K562 (cell line): ENCODE results near the gene YBEY. TPM values are rescaled to one million over a fixed set of nuclear protein-coding genes. Genes with fewer than 3 reads are reported as not detected.

Experiments used
- BCLAF1 ChIP-seq, 2 experiments: fragments of 450-650 bp in 1 of 2; IDR thresholded peaks; 2 replicates each; pipeline ENCODE4 v1.6.1; 2011 to 2017; ENCODE audit warnings: low read depth in 2 of 2, antibody characterized with exemption in 1 of 2, borderline replicate concordance in 1 of 2, low read length in 1 of 2, mild to moderate bottlenecking in 1 of 2, mixed read lengths in 1 of 2; ENCODE audit not compliant: control insufficient read depth in 1 of 2
- BMI1 ChIP-seq: fragments of 150-350 bp; IDR thresholded peaks from 2 replicates; pipeline ENCODE4 v1.6.1; 2014; ENCODE audit warnings: low read length
- CHD2 ChIP-seq: IDR thresholded peaks from 2 replicates; pipeline ENCODE4 v1.6.1; 2011; ENCODE audit warnings: low read depth, low read length
- ELF2 ChIP-seq: fragments of 250-450 bp; sonication (Bioruptor Pico); IDR thresholded peaks from 2 replicates; pipeline ENCODE4 v1.5.0; 2021; ENCODE audit warnings: mild to moderate bottlenecking
- ERF ChIP-seq: fragments of 450-650 bp; formaldehyde crosslinking; IDR thresholded peaks from 2 replicates; pipeline ENCODE4 v1.4.0; 2020; ENCODE audit warnings: mild to moderate bottlenecking, mixed read lengths
- GABPB1 ChIP-seq: sonication (generic); formaldehyde crosslinking; IDR thresholded peaks from 2 replicates; pipeline ENCODE4 v1.8.0; 2022; ENCODE audit warnings: mild to moderate bottlenecking, missing genetic modification reagents
- MAFG ChIP-seq: fragments of 450-650 bp; conservative IDR thresholded peaks from 2 replicates; pipeline ENCODE4 v1.6.1; 2016; ENCODE audit warnings: missing genetic modification characterization, missing compliant biosample characterization
- MED1 ChIP-seq: sonication (generic); formaldehyde crosslinking; IDR thresholded peaks from 2 replicates; pipeline ENCODE4 v1.8.1; 2023; ENCODE audit warnings: missing genetic modification reagents, borderline replicate concordance
- NELFE ChIP-seq: IDR thresholded peaks from 2 replicates; pipeline ENCODE4 v1.6.1; 2011; ENCODE audit warnings: mild to moderate bottlenecking; ENCODE audit not compliant: insufficient read depth, insufficient read length
- NFXL1 ChIP-seq: fragments of 450-650 bp; formaldehyde crosslinking; IDR thresholded peaks from 2 replicates; pipeline ENCODE4 v1.4.0; 2021; ENCODE audit warnings: mild to moderate bottlenecking
- NR0B1 ChIP-seq: fragments of 450-650 bp; IDR thresholded peaks from one replicate; pipeline ENCODE4 v1.6.1; 2018; ENCODE audit warnings: mild to moderate bottlenecking, moderate library complexity; ENCODE audit not compliant: partially characterized antibody
- SIN3A ChIP-seq, 2 experiments: fragments of 150-350 bp in 1 of 2; IDR thresholded peaks; 2 replicates each; pipeline ENCODE4 v1.6.1; 2011 to 2016; ENCODE audit warnings: borderline replicate concordance in 2 of 2, low read depth in 2 of 2, low read length in 2 of 2, mild to moderate bottlenecking in 2 of 2, moderate library complexity in 2 of 2; ENCODE audit not compliant: control insufficient read depth in 1 of 2
- SIX5 ChIP-seq, 2 experiments: IDR thresholded peaks; 2 replicates each; pipeline ENCODE4 v1.6.1; 2011; ENCODE audit warnings: low read length in 2 of 2, borderline replicate concordance in 1 of 2, low read depth in 1 of 2, mild to moderate bottlenecking in 1 of 2, moderate library complexity in 1 of 2; ENCODE audit not compliant: insufficient read depth in 1 of 2
- SMAD4 ChIP-seq: fragments of 250-450 bp; sonication (Bioruptor Pico); conservative IDR thresholded peaks from 2 replicates; pipeline ENCODE4 v1.8.0; 2021; ENCODE audit warnings: inconsistent platforms, mild to moderate bottlenecking, moderate library complexity
- SRSF3 ChIP-seq: fragments of 200-400 bp; formaldehyde crosslinking; IDR thresholded peaks from 2 replicates; pipeline ENCODE4 v1.6.1; 2016; ENCODE audit warnings: mild to moderate bottlenecking, low read length, moderate library complexity; ENCODE audit not compliant: insufficient read depth
- ZFP36 ChIP-seq: fragments of 150-350 bp; IDR thresholded peaks from 2 replicates; pipeline ENCODE4 v1.6.1; 2018; ENCODE audit warnings: low read length, low read depth; ENCODE audit not compliant: partially characterized antibody
- ZNF143 ChIP-seq: sonication (generic); formaldehyde crosslinking; IDR thresholded peaks from 2 replicates; pipeline ENCODE4 v1.9.0; 2022; ENCODE audit warnings: mild to moderate bottlenecking, missing genetic modification reagents
- ZNF518B ChIP-seq: fragments of 250-450 bp; sonication (Bioruptor Pico); IDR thresholded peaks from 2 replicates; pipeline ENCODE4 v1.5.0; 2021; ENCODE audit warnings: mild to moderate bottlenecking, moderate library complexity
- ZNF586 ChIP-seq: fragments of 450-650 bp; formaldehyde crosslinking; conservative IDR thresholded peaks from 2 replicates; pipeline ENCODE4 v1.4.0; 2020; ENCODE audit warnings: mild to moderate bottlenecking, moderate library complexity
- polyA plus RNA-seq, 8 experiments: library from polyadenylated mRNA; depleted of rRNA in 4 of 8; stranded (reverse) in 5 of 8; unstranded in 3 of 8; fragments of >200 nt; fragmentation: Nextera tagmentation in 2 of 8; fragmentation: Illumina TruSeq in 1 of 8; extraction: Ambion mirVana in 2 of 8; extraction: Trizol in 1 of 8; gene quantifications; 2 replicates each; pipeline versions ENCODE4 v1.2.1 to v1.2.3, GENCODE V29; 2011 to 2014; ENCODE audit warnings: inconsistent platforms in 1 of 8, missing spikeins in 1 of 8
- total RNA-seq, 7 experiments: library from RNA; depleted of rRNA in 6 of 7; stranded (reverse); fragments of >200 nt in 6 of 7; fragmentation: Illumina TruSeq in 2 of 7; extraction: Trizol in 2 of 7; gene quantifications; 2 replicates each; pipeline versions ENCODE4 v1.2.1 to v1.2.3, GENCODE V29; 2011 to 2021; ENCODE audit warnings: low replicate concordance in 1 of 7

YBEY gene
- total and polyA plus RNA-seq, 9 of the 15 experiments (the other 6 are each of a cell fraction or from before 2014, with no cell fraction given) = 6.4 to 28.0 (median 12.4) TPM

- TF ChIP-seq CHD2 (0 out of 2 replicates have a peak, but pooled peaks have one; percentile 11), SIX5 (IDR thresholded peaks at IDR 0.05; ENCODE audit: borderline replicate concordance in 1 of 2, insufficient read depth in 1 of 2, low read depth in 1 of 2, low read length in 2 of 2) (no peak), SIN3A (IDR thresholded peaks at IDR 0.05; ENCODE audit: borderline replicate concordance in 2 of 2, control insufficient read depth in 1 of 2, low read depth in 2 of 2, low read length in 2 of 2) (peak in 1 of 2 experiments; percentile 86; a peak in 1 of 4 replicates), ELF2 (CRISPR knock-in tag) (no peak), BCLAF1 (IDR thresholded peaks at IDR 0.05; ENCODE audit: borderline replicate concordance in 1 of 2, control insufficient read depth in 1 of 2, low read depth in 2 of 2, low read length in 1 of 2) (0 out of 4 replicates have a peak, but pooled peaks of 1 of the 2 experiments have one; percentile 62), ZNF518B (no peak), NFXL1 (no peak), ZFP36 (no peak), BMI1 (no peak), SMAD4 (CRISPR knock-in tag) (peak; percentile 74), ERF (CRISPR knock-in tag) (no peak), NELFE (no peak), MAFG (tag) (no peak), NR0B1 (no peak), MED1 (CRISPR knock-in tag) (no peak), ZNF143 (CRISPR knock-in tag) (no peak), GABPB1 (CRISPR knock-in tag) (peak; percentile 39; the same call in 1 of the 2 replicates), ZNF586 (CRISPR knock-in tag) (0 out of 2 replicates have a peak, but pooled peaks have one; percentile 8), SRSF3 (no peak)
Measured at GRCh38 chr21:46325073-46325912, 39.2 kb downstream of the YBEY start (continued).
